HEK293 (cell line): ENCODE results near the gene C6orf118.

Source experiments
- CTCF ChIA-PET: fragments of 350-600 bp; formaldehyde crosslinking; extraction: SDS; loops from one replicate; lab custom pipeline; 2021; ENCODE audit warnings: antibody characterized with exemption; lab: Yijun Ruan, JAX
- POLR2A ChIA-PET: fragments of 300-600 bp; formaldehyde crosslinking; extraction: SDS; loops from one replicate; lab custom pipeline; 2020; ENCODE audit warnings: antibody characterized with exemption, inconsistent platforms; lab: Yijun Ruan, JAX
- H3K27ac ChIP-seq: fragments of 200-500 bp; sonication (Bioruptor generic); 2 replicates; pipeline ENCODE4 v1.5.1; 2014; ENCODE audit warnings: low read depth, low read length, control low read depth, inconsistent platforms; ENCODE audit errors: extremely low read depth
- H3K36me3 ChIP-seq, 2 experiments: fragments of 200-500 bp in 1 of 2; sonication (Bioruptor generic) in 1 of 2; 1 replicate in 1 of 2; 2 replicates in 1 of 2; pipeline ENCODE4 v1.5.1; 2014 to 2017; ENCODE audit warnings: inconsistent platforms in 2 of 2, low read length in 2 of 2; ENCODE audit not compliant: control insufficient read depth in 2 of 2, insufficient read depth in 1 of 2
- H3K4me1 ChIP-seq: fragments of 200-500 bp; sonication (Bioruptor generic); 2 replicates; pipeline ENCODE4 v1.5.1; 2014; ENCODE audit warnings: mild to moderate bottlenecking, low read length, inconsistent platforms; ENCODE audit not compliant: control insufficient read depth, insufficient read depth
- H3K4me3 ChIP-seq: 2 replicates; pipeline ENCODE4 v1.5.1; 2011; ENCODE audit warnings: low read depth, mild to moderate bottlenecking, control low read depth, low read length, moderate library complexity
- H3K9me3 ChIP-seq: fragments of 200-500 bp; sonication (Bioruptor generic); 2 replicates; pipeline ENCODE4 v1.5.1; 2014; ENCODE audit warnings: low read depth, low read length, inconsistent platforms; ENCODE audit not compliant: control insufficient read depth, insufficient read depth
- IKZF3 ChIP-seq: fragments of 450-650 bp; IDR thresholded peaks from 2 replicates; pipeline ENCODE4 v1.5.0; 2018; ENCODE audit warnings: missing biosample characterization, mild to moderate bottlenecking, missing genetic modification characterization, moderate library complexity
- KLF9 ChIP-seq: fragments of 450-650 bp; formaldehyde crosslinking; IDR thresholded peaks from 2 replicates; pipeline ENCODE4 v1.5.1; 2016; ENCODE audit warnings: missing biosample characterization, missing genetic modification characterization, low read depth
- SCRT1 ChIP-seq: fragments of 450-650 bp; formaldehyde crosslinking; IDR thresholded peaks from 2 replicates; pipeline ENCODE4 v1.5.1; 2016; ENCODE audit warnings: missing biosample characterization, missing genetic modification characterization, borderline replicate concordance
- SETDB1 ChIP-seq: IDR thresholded peaks from one replicate; pipeline ENCODE4 v1.6.1; 2017; ENCODE audit warnings: mild to moderate bottlenecking, low read length, moderate library complexity, mixed read lengths; ENCODE audit not compliant: insufficient read length
- TRIM28 ChIP-seq: IDR thresholded peaks from 2 replicates; pipeline ENCODE4 v1.6.1; 2011; ENCODE audit warnings: low read length, control low read depth, borderline replicate concordance
- YY1 ChIP-seq: fragments of 450-650 bp; formaldehyde crosslinking; IDR thresholded peaks from 2 replicates; pipeline ENCODE4 v1.5.1; 2018; ENCODE audit warnings: missing biosample characterization, missing genetic modification characterization
- ZBTB48 ChIP-seq: fragments of 450-650 bp; formaldehyde crosslinking; IDR thresholded peaks from 2 replicates; pipeline ENCODE4 v1.5.1; 2016; ENCODE audit warnings: missing biosample characterization, missing genetic modification characterization
- ZIC2 ChIP-seq: fragments of 450-650 bp; formaldehyde crosslinking; IDR thresholded peaks from 2 replicates; pipeline ENCODE4 v1.5.1; 2016; ENCODE audit warnings: missing biosample characterization, missing genetic modification characterization
- ZNF132 ChIP-seq: fragments of 450-650 bp; formaldehyde crosslinking; IDR thresholded peaks from 2 replicates; pipeline ENCODE4 v1.5.1; 2017; ENCODE audit warnings: missing biosample characterization, missing genetic modification characterization, borderline replicate concordance
- ZNF214 ChIP-seq: fragments of 450-650 bp; formaldehyde crosslinking; IDR thresholded peaks from 2 replicates; pipeline ENCODE4 v1.5.1; 2017; ENCODE audit warnings: missing biosample characterization, mild to moderate bottlenecking, missing genetic modification characterization, borderline replicate concordance
- ZNF426 ChIP-seq: fragments of 450-650 bp; formaldehyde crosslinking; IDR thresholded peaks from 2 replicates; pipeline ENCODE4 v1.5.1; 2017; ENCODE audit warnings: missing biosample characterization, missing genetic modification characterization, mild to moderate bottlenecking, inconsistent platforms, moderate library complexity
- ZNF529 ChIP-seq: fragments of 450-650 bp; formaldehyde crosslinking; IDR thresholded peaks from 2 replicates; pipeline ENCODE4 v1.5.1; 2017; ENCODE audit warnings: missing genetic modification characterization, missing biosample characterization; ENCODE audit not compliant: insufficient replicate concordance
- ZNF549 ChIP-seq: fragments of 450-650 bp; IDR thresholded peaks from 2 replicates; pipeline ENCODE4 v1.5.1; 2018; ENCODE audit warnings: missing biosample characterization, missing genetic modification characterization, mild to moderate bottlenecking, inconsistent platforms, moderate library complexity
- ZNF585B ChIP-seq: fragments of 450-650 bp; formaldehyde crosslinking; IDR thresholded peaks from 2 replicates; pipeline ENCODE4 v1.5.1; 2016; ENCODE audit warnings: missing biosample characterization, missing genetic modification characterization
- ZNF621 ChIP-seq: fragments of 450-650 bp; formaldehyde crosslinking; IDR thresholded peaks from 2 replicates; pipeline ENCODE4 v1.5.1; 2017; ENCODE audit warnings: missing biosample characterization, missing genetic modification characterization
- ZNF626 ChIP-seq: fragments of 450-650 bp; sonication (Bioruptor Pico); formaldehyde crosslinking; IDR thresholded peaks from 2 replicates; pipeline ENCODE4 v1.5.1; 2018; ENCODE audit warnings: missing biosample characterization, missing genetic modification characterization, inconsistent platforms
- ZNF768 ChIP-seq: fragments of 450-650 bp; formaldehyde crosslinking; IDR thresholded peaks from 2 replicates; pipeline ENCODE4 v1.5.1; 2018; ENCODE audit warnings: missing biosample characterization, mild to moderate bottlenecking, missing genetic modification characterization
- ZNF791 ChIP-seq: fragments of 450-650 bp; formaldehyde crosslinking; IDR thresholded peaks from 2 replicates; pipeline ENCODE4 v1.5.1; 2016; ENCODE audit warnings: missing biosample characterization, missing genetic modification characterization
- TF ChIP-seq, protein P1 (sequence below): fragments of 450-650 bp; formaldehyde crosslinking; IDR thresholded peaks from 2 replicates; pipeline ENCODE4 v1.5.1; 2017; ENCODE audit warnings: missing biosample characterization, missing genetic modification characterization
- TF ChIP-seq, protein P2 (sequence below): fragments of 450-650 bp; formaldehyde crosslinking; IDR thresholded peaks from 2 replicates; pipeline ENCODE4 v1.5.1; 2016; ENCODE audit warnings: missing biosample characterization, missing genetic modification characterization

The C6orf118 gene

DNA sequence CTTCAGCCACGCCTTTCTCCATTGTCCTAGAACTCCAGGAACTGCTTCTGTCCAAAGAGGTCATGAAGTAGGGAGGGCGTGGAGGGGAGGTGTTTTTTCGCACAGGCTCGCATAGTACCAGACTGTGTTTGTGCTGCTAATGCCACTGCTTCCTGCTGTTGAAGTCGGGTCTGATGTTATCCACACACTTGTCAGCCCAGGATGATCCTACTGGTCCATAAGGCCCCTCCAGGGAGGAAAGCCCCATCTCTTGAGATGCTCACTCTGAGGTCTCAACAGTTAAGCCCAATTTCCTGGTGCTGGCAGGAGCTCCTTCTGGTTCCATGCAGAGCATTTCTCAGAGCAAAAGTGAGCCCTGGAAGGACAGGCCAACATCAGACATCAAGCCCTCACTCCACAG lies 65.6 kb downstream of the C6orf118 start:
- no peaks in the 10 kb centered on the region for H3K4me1 ChIP-seq
- no peaks in the 10 kb centered on the region for H3K9me3 ChIP-seq
- CTCF ChIA-PET, result interaction anchor here (0.6 to 5.3 kb wide), 6 partner anchors 12 to 788 kb away, joined by 3 to 33 read pairs (median 4); no protein-coding TSS in a partner anchor
- no peaks in the 10 kb centered on the region for H3K36me3 ChIP-seq
- H3K27ac ChIP-seq, result no peak overlapping the region
- no peak for TF ChIP-seq ZIC2
- no peak for TF ChIP-seq KLF9
- no peak for TF ChIP-seq YY1 (tag by site-specific recombination)
- POLR2A ChIA-PET, result no interaction called here
- no peak overlapping the region for H3K4me3 ChIP-seq

DNA sequence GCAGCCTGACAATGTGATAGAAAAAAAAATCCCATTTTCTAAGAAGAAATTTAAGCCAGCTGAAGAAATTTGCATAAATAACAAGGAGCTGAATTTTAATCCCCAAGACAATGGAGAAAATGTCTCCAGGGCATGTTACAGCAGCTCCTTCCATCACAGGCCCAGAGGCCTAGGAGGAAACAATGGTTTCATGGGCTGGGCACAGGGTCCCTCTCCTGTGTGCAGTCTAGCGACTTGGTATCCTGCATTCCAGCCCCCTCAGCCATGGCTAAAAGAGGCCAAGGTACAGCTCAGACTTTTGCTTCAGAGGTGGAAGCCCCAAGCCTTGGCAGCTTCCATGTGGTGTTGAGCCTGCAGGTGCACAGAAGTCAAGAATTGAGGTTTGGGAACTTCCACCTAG lies 73.1 kb downstream of the C6orf118 start:
- Histone ChIP-seq H3K4me3 (no peak overlapping the region), H3K36me3 (no peaks in the 10 kb centered on the region), H3K27ac (no peak overlapping the region), H3K9me3 (no peaks in the 10 kb centered on the region; the same call in 1 of the 2 replicates), H3K4me1 (no peaks in the 10 kb centered on the region)
- ChIA-PET POLR2A (no interaction called here), CTCF (interaction anchor here (0.5 kb wide), 1 partner anchor 235 kb away, joined by 3 read pairs; no protein-coding TSS in a partner anchor)
- TF ChIP-seq SETDB1 (peak; percentile 86), ZNF549 (tag by site-specific recombination) (0 out of 2 replicates have a peak, but pooled peaks have one; percentile 15), SCRT1 (tag by site-specific recombination) (no peak), ZNF768 (tag by site-specific recombination) (no peak), TRIM28 (peak; percentile 86; the same call in 1 of the 2 replicates), ZNF585B (tag by site-specific recombination) (peak; percentile 97)

DNA sequence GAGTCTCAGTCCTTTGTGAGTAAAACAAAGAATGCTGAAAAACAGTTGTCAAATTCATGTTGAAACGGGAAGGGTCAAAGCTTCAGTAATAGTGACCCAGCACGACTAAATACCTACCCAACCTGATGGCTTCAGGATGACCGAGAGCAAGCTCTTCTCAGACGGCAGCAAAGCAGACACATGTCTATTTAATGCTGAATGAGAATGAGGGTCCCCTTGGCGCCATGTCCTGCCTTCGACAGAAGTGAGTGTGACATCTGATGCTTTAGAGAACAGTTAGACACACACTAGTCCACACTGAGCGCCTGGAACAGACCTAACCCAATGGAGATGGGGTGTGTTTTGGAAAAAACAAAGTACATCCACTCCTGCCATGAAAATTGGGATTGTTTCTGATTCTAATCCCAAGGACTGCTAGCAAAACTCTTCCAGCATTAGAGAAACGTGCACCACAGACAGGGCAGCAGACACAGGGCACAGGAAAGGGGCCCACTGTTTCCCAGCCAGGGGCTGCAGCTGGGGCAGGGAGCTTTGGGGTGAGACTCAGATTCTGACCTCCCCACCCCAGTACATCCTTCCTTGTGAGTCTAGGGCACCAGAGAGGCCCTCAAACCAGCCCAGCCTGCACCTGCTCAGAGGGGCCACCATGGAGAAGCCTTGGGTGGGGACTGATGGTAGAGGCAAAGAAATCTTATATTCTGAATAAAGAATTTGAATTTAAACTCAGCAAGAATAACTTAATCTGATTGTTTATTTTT lies 76.5 kb downstream of the C6orf118 start:
- CTCF ChIA-PET, result interaction anchor here (0.5 to 3.2 kb wide), 6 partner anchors 9 to 437 kb away, joined by 3 to 33 read pairs (median 3); no protein-coding TSS in a partner anchor
- TF ChIP-seq, protein P1, sequence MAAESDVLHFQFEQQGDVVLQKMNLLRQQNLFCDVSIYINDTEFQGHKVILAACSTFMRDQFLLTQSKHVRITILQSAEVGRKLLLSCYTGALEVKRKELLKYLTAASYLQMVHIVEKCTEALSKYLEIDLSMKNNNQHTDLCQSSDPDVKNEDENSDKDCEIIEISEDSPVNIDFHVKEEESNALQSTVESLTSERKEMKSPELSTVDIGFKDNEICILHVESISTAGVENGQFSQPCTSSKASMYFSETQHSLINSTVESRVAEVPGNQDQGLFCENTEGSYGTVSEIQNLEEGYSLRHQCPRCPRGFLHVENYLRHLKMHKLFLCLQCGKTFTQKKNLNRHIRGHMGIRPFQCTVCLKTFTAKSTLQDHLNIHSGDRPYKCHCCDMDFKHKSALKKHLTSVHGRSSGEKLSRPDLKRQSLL, result no peak
- TF ChIP-seq ZNF626 (no peak), ZNF426 (no peak), ZNF529 (no peak), IKZF3 (tag by site-specific recombination) (no peak), ZBTB48 (tag by site-specific recombination) (no peak), ZNF132 (tag by site-specific recombination) (no peak), ZNF621 (tag by site-specific recombination) (no peak), ZNF214 (tag by site-specific recombination) (no peak), ZNF791 (tag by site-specific recombination) (no peak)
- TF ChIP-seq, protein P2, sequence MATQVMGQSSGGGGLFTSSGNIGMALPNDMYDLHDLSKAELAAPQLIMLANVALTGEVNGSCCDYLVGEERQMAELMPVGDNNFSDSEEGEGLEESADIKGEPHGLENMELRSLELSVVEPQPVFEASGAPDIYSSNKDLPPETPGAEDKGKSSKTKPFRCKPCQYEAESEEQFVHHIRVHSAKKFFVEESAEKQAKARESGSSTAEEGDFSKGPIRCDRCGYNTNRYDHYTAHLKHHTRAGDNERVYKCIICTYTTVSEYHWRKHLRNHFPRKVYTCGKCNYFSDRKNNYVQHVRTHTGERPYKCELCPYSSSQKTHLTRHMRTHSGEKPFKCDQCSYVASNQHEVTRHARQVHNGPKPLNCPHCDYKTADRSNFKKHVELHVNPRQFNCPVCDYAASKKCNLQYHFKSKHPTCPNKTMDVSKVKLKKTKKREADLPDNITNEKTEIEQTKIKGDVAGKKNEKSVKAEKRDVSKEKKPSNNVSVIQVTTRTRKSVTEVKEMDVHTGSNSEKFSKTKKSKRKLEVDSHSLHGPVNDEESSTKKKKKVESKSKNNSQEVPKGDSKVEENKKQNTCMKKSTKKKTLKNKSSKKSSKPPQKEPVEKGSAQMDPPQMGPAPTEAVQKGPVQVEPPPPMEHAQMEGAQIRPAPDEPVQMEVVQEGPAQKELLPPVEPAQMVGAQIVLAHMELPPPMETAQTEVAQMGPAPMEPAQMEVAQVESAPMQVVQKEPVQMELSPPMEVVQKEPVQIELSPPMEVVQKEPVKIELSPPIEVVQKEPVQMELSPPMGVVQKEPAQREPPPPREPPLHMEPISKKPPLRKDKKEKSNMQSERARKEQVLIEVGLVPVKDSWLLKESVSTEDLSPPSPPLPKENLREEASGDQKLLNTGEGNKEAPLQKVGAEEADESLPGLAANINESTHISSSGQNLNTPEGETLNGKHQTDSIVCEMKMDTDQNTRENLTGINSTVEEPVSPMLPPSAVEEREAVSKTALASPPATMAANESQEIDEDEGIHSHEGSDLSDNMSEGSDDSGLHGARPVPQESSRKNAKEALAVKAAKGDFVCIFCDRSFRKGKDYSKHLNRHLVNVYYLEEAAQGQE, result no peak
- TF ChIP-seq, all 188 proteins: peak for 0
- Histone ChIP-seq H3K36me3 (no peaks in the 10 kb centered on the region), H3K4me1 (no peaks in the 10 kb centered on the region), H3K27ac (no peak overlapping the region), H3K4me3 (no peak overlapping the region), H3K9me3 (no peaks in the 10 kb centered on the region; the same call in 1 of the 2 replicates)
- POLR2A ChIA-PET, result no interaction called here
